Measurements from ENCODE around the gene RPL37. TPM values are rescaled to one million over a fixed set of nuclear protein-coding genes. Genes with fewer than 3 reads are reported as not detected.

The RPL37 gene
- total and polyA plus RNA-seq, 8 donors, result 87.9 to 2,879 (median 1,228) TPM

DNA sequence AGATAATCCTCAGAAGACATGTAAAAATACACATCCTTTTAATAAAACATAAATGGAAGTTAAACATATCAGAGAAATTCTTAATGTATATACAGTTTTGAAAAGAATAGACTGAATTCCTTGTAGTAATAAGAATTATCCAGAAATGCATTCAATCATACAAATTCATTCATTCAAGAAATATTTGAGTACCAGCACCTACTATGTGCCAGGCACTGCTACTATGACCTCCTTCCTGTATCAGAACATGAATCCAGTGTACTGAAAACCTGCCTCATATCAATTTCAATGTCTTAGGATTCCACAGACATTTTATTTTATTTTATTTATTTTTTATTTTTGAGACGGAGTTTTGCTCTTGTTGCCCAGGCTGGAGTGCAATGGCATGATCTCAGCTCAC lies 50.1 kb downstream of the RPL37 start:
- Histone ChIP-seq H3K4me3 (no peak overlapping the region), H3K9me3 (no peaks in the 10 kb centered on the region), H3K27ac (peak overlapping the region in 2 of 5 donors; percentile 13 to 63), H3K4me1 (peaks cover 36 to 93% (median 60%) of the 10 kb centered on the region in 4 donors), H3K27me3 (no peaks in the 10 kb centered on the region), H3K36me3 (peaks cover 0 to 13% (median 6%) of the 10 kb centered on the region in 4 donors)
- no peak for TF ChIP-seq POLR2A (IDR thresholded peaks at IDR 0.05)
- no peak for TF ChIP-seq EP300 (IDR thresholded peaks at IDR 0.05)
- TF ChIP-seq, protein P1, sequence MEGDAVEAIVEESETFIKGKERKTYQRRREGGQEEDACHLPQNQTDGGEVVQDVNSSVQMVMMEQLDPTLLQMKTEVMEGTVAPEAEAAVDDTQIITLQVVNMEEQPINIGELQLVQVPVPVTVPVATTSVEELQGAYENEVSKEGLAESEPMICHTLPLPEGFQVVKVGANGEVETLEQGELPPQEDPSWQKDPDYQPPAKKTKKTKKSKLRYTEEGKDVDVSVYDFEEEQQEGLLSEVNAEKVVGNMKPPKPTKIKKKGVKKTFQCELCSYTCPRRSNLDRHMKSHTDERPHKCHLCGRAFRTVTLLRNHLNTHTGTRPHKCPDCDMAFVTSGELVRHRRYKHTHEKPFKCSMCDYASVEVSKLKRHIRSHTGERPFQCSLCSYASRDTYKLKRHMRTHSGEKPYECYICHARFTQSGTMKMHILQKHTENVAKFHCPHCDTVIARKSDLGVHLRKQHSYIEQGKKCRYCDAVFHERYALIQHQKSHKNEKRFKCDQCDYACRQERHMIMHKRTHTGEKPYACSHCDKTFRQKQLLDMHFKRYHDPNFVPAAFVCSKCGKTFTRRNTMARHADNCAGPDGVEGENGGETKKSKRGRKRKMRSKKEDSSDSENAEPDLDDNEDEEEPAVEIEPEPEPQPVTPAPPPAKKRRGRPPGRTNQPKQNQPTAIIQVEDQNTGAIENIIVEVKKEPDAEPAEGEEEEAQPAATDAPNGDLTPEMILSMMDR (IDR thresholded peaks at IDR 0.05), result no peak
- TF ChIP-seq POLR2AphosphoS5 (IDR thresholded peaks at IDR 0.05), result no peak
- intact Hi-C loops (cut with DNase I; ENCODE audit: low total_unique reads), result no loop called here
- 72 to 88% (median 80%) methylated on average over 1 of the region's 1 CpG for WGBS, 5 donors
- DNase-seq, result no peak

DNA sequence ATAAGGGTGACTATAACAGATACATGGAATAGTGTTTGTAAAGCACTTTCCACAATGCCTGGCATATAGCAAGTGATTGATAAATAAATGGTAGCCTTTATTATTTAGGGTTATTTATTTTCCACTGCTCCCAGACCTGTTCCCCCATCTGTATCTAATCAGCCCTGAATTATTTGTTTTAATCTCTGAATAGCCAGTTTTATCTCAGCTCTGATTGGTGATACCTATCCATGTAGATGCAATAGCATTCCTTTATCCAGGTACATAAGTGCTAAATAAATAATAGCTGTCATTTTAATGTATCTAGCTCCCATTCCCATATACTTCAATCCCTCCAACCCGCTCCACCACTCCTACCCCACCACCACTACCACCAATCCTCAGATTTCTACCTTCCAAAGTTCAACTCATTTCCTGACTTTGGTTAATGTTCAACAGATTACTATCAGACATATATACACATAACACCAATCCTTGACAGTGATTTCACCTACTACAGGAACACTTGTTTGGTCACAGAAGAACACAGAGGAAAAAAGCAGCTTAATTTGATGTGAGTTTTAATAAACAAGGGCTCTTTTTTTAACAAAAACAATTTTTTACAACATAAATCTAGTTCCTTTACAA lies 50.9 kb downstream of the RPL37 start:
- 20 to 48% (median 38%) methylated on average over 1 of the region's 1 CpG for WGBS, 5 donors
- Histone ChIP-seq H3K4me3 (no peak overlapping the region), H3K27ac (peak overlapping the region in 2 of 5 donors; percentile 13 to 63), H3K27me3 (no peaks in the 10 kb centered on the region), H3K4me1 (peaks cover 36 to 93% (median 58%) of the 10 kb centered on the region in 4 donors), H3K9me3 (no peaks in the 10 kb centered on the region), H3K36me3 (peaks cover 0 to 13% (median 6%) of the 10 kb centered on the region in 4 donors)
- DNase-seq, result peak in 1 of 2 donors; percentile 65
- intact Hi-C loops (cut with DNase I; ENCODE audit: low total_unique reads), result no loop called here
- TF ChIP-seq POLR2AphosphoS5 (IDR thresholded peaks at IDR 0.05) (peak in 1 of 3 donors; percentile 4), POLR2A (IDR thresholded peaks at IDR 0.05) (no peak), EP300 (IDR thresholded peaks at IDR 0.05) (no peak)
- TF ChIP-seq, protein P1 (IDR thresholded peaks at IDR 0.05), result no peak

DNA sequence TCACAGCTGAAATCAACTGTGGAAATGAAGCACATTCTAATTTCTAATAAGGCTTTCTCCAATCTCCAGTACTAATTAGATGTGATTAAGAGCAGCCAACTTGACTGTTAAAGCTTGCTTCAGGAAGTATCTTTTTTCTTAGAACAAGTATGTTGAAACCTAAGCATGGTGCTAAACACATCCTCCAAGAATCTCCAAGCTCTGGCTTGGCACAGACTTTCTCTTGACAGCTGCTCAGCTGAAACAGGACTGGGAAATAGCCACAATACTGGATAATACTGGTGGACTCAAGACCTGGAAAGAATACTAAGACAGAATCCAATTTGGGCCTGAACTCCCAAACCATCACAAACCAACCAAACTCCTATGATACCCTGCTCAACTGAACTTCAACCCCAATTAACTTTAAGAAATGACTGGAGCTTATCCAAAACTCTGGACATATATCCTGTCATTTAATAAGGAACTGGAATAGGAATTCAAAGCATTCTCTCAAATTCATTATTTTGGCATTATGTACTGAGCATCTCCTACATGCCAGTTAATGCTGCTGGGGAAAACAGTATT lies 53.1 kb downstream of the RPL37 start:
- Histone ChIP-seq H3K9me3 (no peaks in the 10 kb centered on the region), H3K4me3 (no peak overlapping the region), H3K27me3 (no peaks in the 10 kb centered on the region), H3K27ac (no peak overlapping the region), H3K36me3 (peaks cover 3 to 10% (median 7%) of the 10 kb centered on the region in 4 donors), H3K4me1 (peaks cover 37 to 92% (median 54%) of the 10 kb centered on the region in 4 donors)
- intact Hi-C loops (cut with DNase I; ENCODE audit: low total_unique reads), result no loop called here
- no peak for DNase-seq
- TF ChIP-seq POLR2AphosphoS5 (IDR thresholded peaks at IDR 0.05), result peak in 1 of 3 donors; percentile 15
- TF ChIP-seq, protein P1 (IDR thresholded peaks at IDR 0.05), result no peak

DNA sequence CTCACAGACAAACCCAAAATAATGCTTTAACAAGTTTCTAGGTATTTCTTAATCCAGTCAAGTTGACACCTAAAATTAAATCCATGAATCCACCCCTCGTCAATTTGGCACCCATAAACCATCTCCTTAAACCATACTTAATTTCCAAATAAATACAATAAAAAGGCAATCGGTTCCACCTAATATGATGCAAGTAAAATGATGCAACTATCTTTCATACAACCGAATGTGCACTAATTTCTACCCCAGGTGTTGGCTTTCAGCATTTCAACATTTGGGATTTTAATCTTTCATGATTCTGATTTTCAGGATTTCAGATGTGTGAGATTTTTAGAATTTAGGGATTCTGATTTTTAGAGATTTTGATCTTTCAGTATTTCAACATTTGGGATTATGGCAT lies 54.2 kb downstream of the RPL37 start:
- WGBS, 5 donors, result 78 to 95% (median 93%) methylated on average over 3 of the region's 3 CpGs
- H3K4me1 ChIP-seq, result peaks cover 45 to 93% (median 61%) of the 10 kb centered on the region in 4 donors
- TF ChIP-seq EP300 (IDR thresholded peaks at IDR 0.05), result no peak
- no peak for TF ChIP-seq POLR2A (IDR thresholded peaks at IDR 0.05)
- TF ChIP-seq, protein P1 (IDR thresholded peaks at IDR 0.05), result no peak
- no peak for TF ChIP-seq POLR2AphosphoS5 (IDR thresholded peaks at IDR 0.05)

More for the DNA sequence above, 54.2 kb downstream of the RPL37 start:
- Histone ChIP-seq H3K27ac (no peak overlapping the region), H3K27me3 (no peaks in the 10 kb centered on the region), H3K36me3 (peaks cover 10 to 20% (median 17%) of the 10 kb centered on the region in 4 donors), H3K4me3 (no peak overlapping the region), H3K9me3 (no peaks in the 10 kb centered on the region)
- no peak for DNase-seq
- intact Hi-C loops (cut with DNase I; ENCODE audit: low total_unique reads), result no loop called here
